PFSK-1 (cell line): ENCODE data around the gene REV3L.

ENCODE experiments used
- FOXP2 ChIP-seq: optimal IDR thresholded peaks from 2 replicates; pipeline ENCODE3; 2011; ENCODE audit warnings: borderline replicate concordance, control low read depth, inconsistent platforms; ENCODE audit not compliant: insufficient read depth; ENCODE audit errors: extremely low read length, extremely low read depth
- POLR2AphosphoS5 ChIP-seq: IDR thresholded peaks from 2 replicates; pipeline ENCODE4 v1.6.1; 2012; ENCODE audit warnings: low read depth, mild to moderate bottlenecking, control low read depth, low read length, moderate library complexity
- SIN3A ChIP-seq: IDR thresholded peaks from 2 replicates; pipeline ENCODE4 v1.6.1; 2012; ENCODE audit warnings: mild to moderate bottlenecking, low read length, moderate library complexity, borderline replicate concordance; ENCODE audit not compliant: insufficient read depth
- TAF1 ChIP-seq: IDR thresholded peaks from 2 replicates; pipeline ENCODE4 v1.6.1; 2012; ENCODE audit warnings: low read length, control low read depth, borderline replicate concordance; ENCODE audit not compliant: insufficient read depth
- TF ChIP-seq, protein P1 (sequence below), 2 experiments: IDR thresholded peaks; 2 replicates each; pipeline versions ENCODE4 v1.6.1 to v1.8.0; 2011 to 2012; ENCODE audit warnings: low read depth in 2 of 2, low read length in 2 of 2, control low read depth in 1 of 2, inconsistent platforms in 1 of 2, mild to moderate bottlenecking in 1 of 2, moderate library complexity in 1 of 2; ENCODE audit not compliant: insufficient read depth in 1 of 2

The REV3L gene

GRCh38 chr6:111450636-111451035 lies 32.4 kb downstream of the REV3L start:
- TF ChIP-seq POLR2AphosphoS5, result no peak
- TF ChIP-seq, protein P1, sequence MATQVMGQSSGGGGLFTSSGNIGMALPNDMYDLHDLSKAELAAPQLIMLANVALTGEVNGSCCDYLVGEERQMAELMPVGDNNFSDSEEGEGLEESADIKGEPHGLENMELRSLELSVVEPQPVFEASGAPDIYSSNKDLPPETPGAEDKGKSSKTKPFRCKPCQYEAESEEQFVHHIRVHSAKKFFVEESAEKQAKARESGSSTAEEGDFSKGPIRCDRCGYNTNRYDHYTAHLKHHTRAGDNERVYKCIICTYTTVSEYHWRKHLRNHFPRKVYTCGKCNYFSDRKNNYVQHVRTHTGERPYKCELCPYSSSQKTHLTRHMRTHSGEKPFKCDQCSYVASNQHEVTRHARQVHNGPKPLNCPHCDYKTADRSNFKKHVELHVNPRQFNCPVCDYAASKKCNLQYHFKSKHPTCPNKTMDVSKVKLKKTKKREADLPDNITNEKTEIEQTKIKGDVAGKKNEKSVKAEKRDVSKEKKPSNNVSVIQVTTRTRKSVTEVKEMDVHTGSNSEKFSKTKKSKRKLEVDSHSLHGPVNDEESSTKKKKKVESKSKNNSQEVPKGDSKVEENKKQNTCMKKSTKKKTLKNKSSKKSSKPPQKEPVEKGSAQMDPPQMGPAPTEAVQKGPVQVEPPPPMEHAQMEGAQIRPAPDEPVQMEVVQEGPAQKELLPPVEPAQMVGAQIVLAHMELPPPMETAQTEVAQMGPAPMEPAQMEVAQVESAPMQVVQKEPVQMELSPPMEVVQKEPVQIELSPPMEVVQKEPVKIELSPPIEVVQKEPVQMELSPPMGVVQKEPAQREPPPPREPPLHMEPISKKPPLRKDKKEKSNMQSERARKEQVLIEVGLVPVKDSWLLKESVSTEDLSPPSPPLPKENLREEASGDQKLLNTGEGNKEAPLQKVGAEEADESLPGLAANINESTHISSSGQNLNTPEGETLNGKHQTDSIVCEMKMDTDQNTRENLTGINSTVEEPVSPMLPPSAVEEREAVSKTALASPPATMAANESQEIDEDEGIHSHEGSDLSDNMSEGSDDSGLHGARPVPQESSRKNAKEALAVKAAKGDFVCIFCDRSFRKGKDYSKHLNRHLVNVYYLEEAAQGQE (IDR thresholded peaks at IDR 0.05; ENCODE audit: insufficient read depth in 1 of 2, low read depth in 2 of 2, low read length in 2 of 2), result no peak
- TF ChIP-seq SIN3A, result no peak
- TF ChIP-seq TAF1, result no peak

DNA sequence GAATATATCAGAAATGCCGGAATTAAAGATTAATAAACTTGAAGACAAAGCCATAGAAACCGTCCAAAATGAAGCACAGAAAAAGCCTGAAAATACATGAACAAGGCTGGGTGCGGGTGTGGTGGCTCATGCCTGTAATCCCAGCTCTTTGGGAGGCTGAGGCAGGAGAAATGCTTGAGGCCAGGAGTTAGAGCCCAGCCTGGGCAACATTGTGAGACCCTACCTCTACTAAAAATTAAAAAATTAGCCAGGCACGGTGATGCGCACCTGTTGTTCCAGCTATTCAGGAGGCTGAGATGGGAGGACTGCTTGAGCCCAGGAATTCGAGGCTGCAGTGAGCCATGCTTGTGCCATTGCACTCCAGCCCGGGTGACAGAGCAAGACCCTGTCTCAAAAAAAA lies 32.9 kb downstream of the REV3L start:
- no peak for TF ChIP-seq POLR2AphosphoS5

GRCh38 chr6:111449129-111449528 lies 33.9 kb downstream of the REV3L start:
- TF ChIP-seq SIN3A, result no peak
- no peak for TF ChIP-seq FOXP2
- TF ChIP-seq POLR2AphosphoS5, result no peak
- TF ChIP-seq TAF1, result no peak
- TF ChIP-seq, protein P1 (IDR thresholded peaks at IDR 0.05; ENCODE audit: insufficient read depth in 1 of 2, low read depth in 2 of 2, low read length in 2 of 2), result no peak

GRCh38 chr6:111447051-111447450 lies 36.0 kb downstream of the REV3L start:
- no peak for TF ChIP-seq POLR2AphosphoS5
- TF ChIP-seq, protein P1 (IDR thresholded peaks at IDR 0.05; ENCODE audit: insufficient read depth in 1 of 2, low read depth in 2 of 2, low read length in 2 of 2), result no peak

GRCh38 chr6:111445861-111446267 lies 37.2 kb downstream of the REV3L start:
- TF ChIP-seq TAF1 (no peak), SIN3A (no peak), FOXP2 (no peak), POLR2AphosphoS5 (no peak)
- TF ChIP-seq, protein P1 (IDR thresholded peaks at IDR 0.05; ENCODE audit: insufficient read depth in 1 of 2, low read depth in 2 of 2, low read length in 2 of 2), result no peak
